ENCODE measurements around the gene CAPN13.

CAPN13 gene

GRCh38 chr2:30799366-30799765 is 7.9 kb downstream of the CAPN13 start:
- Histone ChIP-seq H3K9ac (ENCODE audit: low read length) (no peak overlapping the region), H3K4me1 (ENCODE audit: insufficient read depth, low read length, severe bottlenecking) (no peaks in the 10 kb centered on the region), H2AFZ (ENCODE audit: low read length) (no peak overlapping the region), H3K4me3 (ENCODE audit: low read depth, low read length, poor library complexity, severe bottlenecking) (no peak overlapping the region), H3K9me3 (ENCODE audit: low read length) (no peaks in the 10 kb centered on the region), H4K20me1 (ENCODE audit: insufficient read depth, low read length) (no peaks in the 10 kb centered on the region), H3K9me2 (ENCODE audit: low read depth, low read length) (no peaks in the 10 kb centered on the region), H3K27me3 (ENCODE audit: insufficient read depth, low read length) (peaks cover 3% of the 10 kb centered on the region; the same call in 1 of the 2 replicates), H3F3A (ENCODE audit: insufficient read depth, low read length) (no peaks in the 10 kb centered on the region), H3K4me2 (ENCODE audit: low read length) (no peak overlapping the region), H3K36me3 (ENCODE audit: insufficient read depth, low read length) (no peaks in the 10 kb centered on the region), H3K79me2 (ENCODE audit: insufficient read depth, low read length) (no peaks in the 10 kb centered on the region), H3K27ac (ENCODE audit: low read depth, low read length, poor library complexity, severe bottlenecking) (no peak overlapping the region)
- TF ChIP-seq CTCF (IDR thresholded peaks at IDR 0.05; ENCODE audit: low read length), result no peak

- peaks cover 3% of the 10 kb centered on the region; the same call in 1 of the 2 replicates for H3K27me3 ChIP-seq (ENCODE audit: insufficient read depth, low read length)
- H3K4me3 ChIP-seq (ENCODE audit: low read depth, low read length, poor library complexity, severe bottlenecking), result no peak overlapping the region
- no peak overlapping the region for H3K4me2 ChIP-seq (ENCODE audit: low read length)
- TF ChIP-seq CTCF (IDR thresholded peaks at IDR 0.05; ENCODE audit: low read length) (no peak), EZH2 (IDR thresholded peaks at IDR 0.05; ENCODE audit: borderline replicate concordance, low read length) (no peak)
- H3K9me2 ChIP-seq (ENCODE audit: low read depth, low read length), result no peaks in the 10 kb centered on the region
- no peak overlapping the region for H2AFZ ChIP-seq (ENCODE audit: low read length)
- no peaks in the 10 kb centered on the region for H3F3A ChIP-seq (ENCODE audit: insufficient read depth, low read length)
- no peak overlapping the region for H3K9ac ChIP-seq (ENCODE audit: low read length)
- no peak overlapping the region for H3K27ac ChIP-seq (ENCODE audit: low read depth, low read length, poor library complexity, severe bottlenecking)
- no peaks in the 10 kb centered on the region for H3K9me3 ChIP-seq (ENCODE audit: low read length)
- no peaks in the 10 kb centered on the region for H4K20me1 ChIP-seq (ENCODE audit: insufficient read depth, low read length)
- H3K79me2 ChIP-seq (ENCODE audit: insufficient read depth, low read length), result no peaks in the 10 kb centered on the region
- no peaks in the 10 kb centered on the region for H3K36me3 ChIP-seq (ENCODE audit: insufficient read depth, low read length)
- no peaks in the 10 kb centered on the region for H3K4me1 ChIP-seq (ENCODE audit: insufficient read depth, low read length, severe bottlenecking)
Measured at GRCh38 chr2:30798536-30798991, 8.7 kb downstream of the CAPN13 start.

GRCh38 chr2:30797381-30798015 is 9.7 kb downstream of the CAPN13 start:
- Histone ChIP-seq H3K79me2 (ENCODE audit: insufficient read depth, low read length) (no peaks in the 10 kb centered on the region), H3K27me3 (ENCODE audit: insufficient read depth, low read length) (peaks cover 3% of the 10 kb centered on the region; the same call in 1 of the 2 replicates), H4K20me1 (ENCODE audit: insufficient read depth, low read length) (no peaks in the 10 kb centered on the region), H3F3A (ENCODE audit: insufficient read depth, low read length) (no peaks in the 10 kb centered on the region), H3K4me2 (ENCODE audit: low read length) (no peak overlapping the region), H3K4me3 (ENCODE audit: low read depth, low read length, poor library complexity, severe bottlenecking) (no peak overlapping the region), H3K9me3 (ENCODE audit: low read length) (no peaks in the 10 kb centered on the region), H3K9me2 (ENCODE audit: low read depth, low read length) (no peaks in the 10 kb centered on the region), H2AFZ (ENCODE audit: low read length) (no peak overlapping the region), H3K27ac (ENCODE audit: low read depth, low read length, poor library complexity, severe bottlenecking) (no peak overlapping the region), H3K36me3 (ENCODE audit: insufficient read depth, low read length) (no peaks in the 10 kb centered on the region), H3K9ac (ENCODE audit: low read length) (no peak overlapping the region), H3K4me1 (ENCODE audit: insufficient read depth, low read length, severe bottlenecking) (no peaks in the 10 kb centered on the region)
- no peak for TF ChIP-seq CTCF (IDR thresholded peaks at IDR 0.05; ENCODE audit: low read length)
- TF ChIP-seq EZH2 (IDR thresholded peaks at IDR 0.05; ENCODE audit: borderline replicate concordance, low read length), result no peak
